ENCODE measurements around the gene GRPEL2.

GRPEL2 gene

DNA sequence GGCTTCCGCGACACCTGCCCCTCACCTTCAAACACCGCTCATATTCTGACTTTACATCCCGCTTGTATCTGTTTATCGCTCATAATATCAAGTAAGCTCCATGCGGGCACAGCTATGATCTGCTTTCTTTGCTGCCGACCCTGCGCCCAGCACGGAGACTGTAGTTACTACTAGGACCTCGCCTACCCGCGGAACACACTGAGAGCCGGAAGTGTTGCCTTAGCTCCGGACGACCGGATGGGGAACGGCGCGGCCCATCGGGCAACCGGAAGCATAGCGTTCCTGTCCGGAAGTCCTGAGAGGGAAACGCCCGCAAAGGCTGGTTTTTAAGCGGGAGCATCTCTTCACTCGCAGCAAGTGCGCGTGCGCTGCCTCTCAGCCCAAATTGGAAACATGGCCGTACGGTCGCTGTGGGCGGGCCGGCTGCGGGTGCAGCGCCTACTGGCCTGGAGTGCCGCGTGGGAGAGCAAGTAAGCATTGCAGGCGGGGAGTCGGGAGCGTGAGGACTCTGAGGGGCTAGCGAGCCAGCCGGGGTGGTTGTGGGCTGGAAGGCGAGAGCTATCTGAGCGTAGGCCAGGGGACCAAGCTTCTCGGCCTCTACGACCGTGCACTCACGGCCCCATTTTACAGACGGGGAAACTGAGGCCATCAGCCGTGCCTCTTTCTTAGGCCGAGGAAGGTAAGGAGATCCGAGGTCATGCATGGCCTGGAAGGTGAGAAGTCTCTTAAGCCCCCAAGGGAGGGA is at the start of gene GRPEL2:
TSS of gene GRPEL2 (plus strand) at position 353 of the 745 bp plus-strand sequence. CDS start at position 394, 41 bp downstream.
- DNase-seq (ENCODE audit: low read depth) = peak; percentile 89
- H3K4me3 ChIP-seq (ENCODE audit: control insufficient read depth, low read depth, low read length) = peak within 1 kb of the TSS; percentile 88
- TF ChIP-seq, protein P1, sequence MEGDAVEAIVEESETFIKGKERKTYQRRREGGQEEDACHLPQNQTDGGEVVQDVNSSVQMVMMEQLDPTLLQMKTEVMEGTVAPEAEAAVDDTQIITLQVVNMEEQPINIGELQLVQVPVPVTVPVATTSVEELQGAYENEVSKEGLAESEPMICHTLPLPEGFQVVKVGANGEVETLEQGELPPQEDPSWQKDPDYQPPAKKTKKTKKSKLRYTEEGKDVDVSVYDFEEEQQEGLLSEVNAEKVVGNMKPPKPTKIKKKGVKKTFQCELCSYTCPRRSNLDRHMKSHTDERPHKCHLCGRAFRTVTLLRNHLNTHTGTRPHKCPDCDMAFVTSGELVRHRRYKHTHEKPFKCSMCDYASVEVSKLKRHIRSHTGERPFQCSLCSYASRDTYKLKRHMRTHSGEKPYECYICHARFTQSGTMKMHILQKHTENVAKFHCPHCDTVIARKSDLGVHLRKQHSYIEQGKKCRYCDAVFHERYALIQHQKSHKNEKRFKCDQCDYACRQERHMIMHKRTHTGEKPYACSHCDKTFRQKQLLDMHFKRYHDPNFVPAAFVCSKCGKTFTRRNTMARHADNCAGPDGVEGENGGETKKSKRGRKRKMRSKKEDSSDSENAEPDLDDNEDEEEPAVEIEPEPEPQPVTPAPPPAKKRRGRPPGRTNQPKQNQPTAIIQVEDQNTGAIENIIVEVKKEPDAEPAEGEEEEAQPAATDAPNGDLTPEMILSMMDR (IDR thresholded peaks at IDR 0.05; ENCODE audit: control insufficient read depth, insufficient read depth, low read depth, low read length, missing control alignments) = no peak

GRCh38 chr5:149297340-149298025 is 47.8 kb upstream of the GRPEL2 start:
- DNase-seq (ENCODE audit: low read depth) = no peak
- no peak overlapping the region for H3K4me3 ChIP-seq (ENCODE audit: control insufficient read depth, low read depth, low read length)
- TF ChIP-seq, protein P1 (IDR thresholded peaks at IDR 0.05; ENCODE audit: control insufficient read depth, insufficient read depth, low read depth, low read length, missing control alignments) = no peak

GRCh38 chr5:149298163-149298562 is 47.1 kb upstream of the GRPEL2 start:
- no peak overlapping the region for H3K4me3 ChIP-seq (ENCODE audit: control insufficient read depth, low read depth, low read length)
- TF ChIP-seq, protein P1 (IDR thresholded peaks at IDR 0.05; ENCODE audit: control insufficient read depth, insufficient read depth, low read depth, low read length, missing control alignments) = no peak
- DNase-seq (ENCODE audit: low read depth) = no peak

- DNase-seq (ENCODE audit: low read depth) = no peak
- H3K4me3 ChIP-seq (ENCODE audit: control insufficient read depth, low read depth, low read length) = no peak overlapping the region
- TF ChIP-seq, protein P1 (IDR thresholded peaks at IDR 0.05; ENCODE audit: control insufficient read depth, insufficient read depth, low read depth, low read length, missing control alignments) = no peak
Observed at GRCh38 chr5:149298842-149299404, 46.4 kb upstream of the GRPEL2 start.

DNA sequence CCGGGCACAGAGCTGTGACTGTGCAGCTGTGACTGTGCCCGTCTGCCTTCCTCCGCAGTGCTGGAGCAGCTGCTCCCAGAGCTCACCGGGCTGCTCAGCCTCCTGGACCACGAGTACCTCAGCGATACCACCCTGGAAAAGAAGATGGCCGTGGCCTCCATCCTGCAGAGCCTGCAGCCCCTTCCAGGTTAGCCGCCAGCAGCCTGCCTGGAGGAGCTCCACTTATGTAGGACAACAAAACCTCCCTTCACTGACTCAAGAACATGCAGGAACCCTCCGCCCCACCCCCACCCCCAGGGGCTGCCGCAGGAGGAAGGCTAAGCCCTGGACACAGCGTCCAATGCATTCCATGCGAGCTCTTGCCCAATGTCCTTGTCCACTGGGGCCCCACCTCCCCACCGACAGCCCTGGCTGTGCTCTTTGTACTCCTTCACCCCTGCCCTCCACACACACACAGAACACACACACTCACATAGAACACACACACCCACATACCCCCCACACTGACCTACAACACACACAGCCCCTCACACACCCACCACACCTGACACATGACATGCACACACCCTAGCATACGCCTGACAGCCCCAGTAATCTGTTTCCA is 45.7 kb upstream of the GRPEL2 start:
- no peak overlapping the region for H3K4me3 ChIP-seq (ENCODE audit: control insufficient read depth, low read depth, low read length)
- DNase-seq (ENCODE audit: low read depth) = no peak
- TF ChIP-seq, protein P1 (IDR thresholded peaks at IDR 0.05; ENCODE audit: control insufficient read depth, insufficient read depth, low read depth, low read length, missing control alignments) = no peak

DNA sequence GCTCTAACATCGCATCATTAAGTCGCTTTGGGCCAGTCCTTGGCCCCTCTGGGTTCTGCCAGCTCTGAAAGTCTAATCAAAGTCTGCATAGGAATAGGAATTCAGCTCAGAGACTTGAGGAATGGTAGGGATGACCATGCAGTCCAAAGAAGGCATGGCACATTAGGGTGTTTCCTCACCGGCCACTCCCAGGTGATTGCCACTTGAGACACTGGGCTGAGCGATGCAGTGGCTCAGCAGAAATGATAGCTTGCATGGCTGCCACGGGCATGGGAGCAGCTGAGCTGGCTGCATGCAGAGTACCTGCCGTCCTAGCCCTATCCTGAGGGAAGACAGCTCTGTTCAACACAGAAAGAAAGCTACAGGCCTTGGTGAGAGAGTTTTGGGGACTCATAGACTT is 44.9 kb upstream of the GRPEL2 start:
- no peak for DNase-seq (ENCODE audit: low read depth)
- TF ChIP-seq, protein P1 (IDR thresholded peaks at IDR 0.05; ENCODE audit: control insufficient read depth, insufficient read depth, low read depth, low read length, missing control alignments) = no peak
- no peak overlapping the region for H3K4me3 ChIP-seq (ENCODE audit: control insufficient read depth, low read depth, low read length)
